SK-N-MC (cell line): Measurements from ENCODE around the gene RASGRP3.

Experiments
- EZH2 ChIP-seq: fragments of 200-600 bp; sonication (generic); IDR thresholded peaks from one replicate; pipeline ENCODE4 v1.6.1; 2017; ENCODE audit warnings: antibody characterized with exemption
- FOXP2 ChIP-seq: optimal IDR thresholded peaks from 2 replicates; pipeline ENCODE3; 2011; ENCODE audit warnings: mild to moderate bottlenecking, moderate library complexity; ENCODE audit not compliant: insufficient read depth; ENCODE audit errors: extremely low read length, control extremely low read depth
- POLR2AphosphoS5 ChIP-seq: IDR thresholded peaks from 2 replicates; pipeline ENCODE4 v1.6.1; 2012; ENCODE audit warnings: mild to moderate bottlenecking, low read depth, low read length, borderline replicate concordance

GRCh38 chr2:33570681-33571080, 94.2 kb downstream of the RASGRP3 start:
- TF ChIP-seq EZH2 (no peak), POLR2AphosphoS5 (no peak), FOXP2 (no peak)
